HEK293T (cell line): ENCODE measurements around the gene GTF2H4.

ENCODE experiments used
- BHLHE40 ChIP-seq: fragments of 450-650 bp; IDR thresholded peaks from 2 replicates; pipeline ENCODE4 v1.6.1; 2016; ENCODE audit warnings: mild to moderate bottlenecking, moderate library complexity, borderline replicate concordance
- CTBP1 ChIP-seq: fragments of 450-650 bp; IDR thresholded peaks from 2 replicates; pipeline ENCODE4 v1.6.1; 2016; ENCODE audit warnings: borderline replicate concordance
- ELF4 ChIP-seq: fragments of 450-650 bp; IDR thresholded peaks from 2 replicates; pipeline ENCODE4 v1.6.1; 2017; ENCODE audit warnings: antibody characterized with exemption
- FOXA1 ChIP-seq: fragments of 450-650 bp; IDR thresholded peaks from 2 replicates; pipeline ENCODE4 v1.6.1; 2016; ENCODE audit warnings: mild to moderate bottlenecking
- FOXK2 ChIP-seq: fragments of 450-650 bp; IDR thresholded peaks from 2 replicates; pipeline ENCODE4 v1.6.1; 2016; ENCODE audit warnings: mild to moderate bottlenecking
- FOXM1 ChIP-seq: fragments of 450-650 bp; IDR thresholded peaks from 2 replicates; pipeline ENCODE4 v1.6.1; 2017; ENCODE audit warnings: mild to moderate bottlenecking, borderline replicate concordance
- HDGF ChIP-seq: fragments of 450-650 bp; IDR thresholded peaks from 2 replicates; pipeline ENCODE4 v1.6.1; 2017; ENCODE audit warnings: antibody characterized with exemption, borderline replicate concordance
- LEF1 ChIP-seq: fragments of 450-650 bp; IDR thresholded peaks from 2 replicates; pipeline ENCODE4 v1.6.1; 2017; ENCODE audit warnings: mild to moderate bottlenecking, borderline replicate concordance
- NFRKB ChIP-seq: fragments of 450-650 bp; IDR thresholded peaks from 2 replicates; pipeline ENCODE4 v1.6.1; 2016; ENCODE audit warnings: mild to moderate bottlenecking, moderate library complexity
- SP1 ChIP-seq: fragments of 450-650 bp; IDR thresholded peaks from 2 replicates; pipeline ENCODE4 v1.6.1; 2017
- SUZ12 ChIP-seq: fragments of 450-650 bp; IDR thresholded peaks from 2 replicates; pipeline ENCODE4 v1.6.1; 2016; ENCODE audit warnings: mild to moderate bottlenecking
- TARDBP ChIP-seq: fragments of 450-650 bp; IDR thresholded peaks from 2 replicates; pipeline ENCODE4 v1.6.1; 2016
- ZNF384 ChIP-seq: fragments of 450-650 bp; IDR thresholded peaks from 2 replicates; pipeline ENCODE4 v1.6.1; 2016
- TF ChIP-seq, protein P1 (sequence below): fragments of 450-650 bp; IDR thresholded peaks from 2 replicates; pipeline ENCODE4 v1.6.1; 2016

DNA sequence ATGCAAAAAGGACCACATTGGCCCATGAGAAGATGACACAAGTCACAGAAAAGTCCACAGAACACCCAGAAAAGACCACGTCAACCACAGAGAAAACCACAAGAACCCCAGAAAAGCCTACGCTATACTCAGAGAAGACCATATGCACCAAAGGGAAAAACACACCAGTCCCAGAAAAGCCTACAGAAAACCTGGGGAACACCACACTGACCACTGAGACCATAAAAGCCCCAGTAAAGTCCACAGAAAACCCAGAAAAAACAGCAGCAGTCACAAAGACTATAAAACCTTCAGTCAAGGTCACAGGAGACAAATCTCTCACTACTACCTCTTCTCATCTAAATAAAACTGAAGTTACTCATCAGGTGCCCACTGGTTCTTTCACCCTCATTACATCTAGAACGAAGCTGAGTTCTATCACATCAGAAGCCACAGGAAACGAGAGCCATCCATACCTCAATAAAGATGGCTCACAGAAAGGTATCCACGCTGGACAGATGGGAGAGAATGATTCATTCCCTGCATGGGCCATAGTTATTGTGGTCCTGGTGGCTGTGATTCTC, 44.0 kb downstream of the GTF2H4 start:
- TF ChIP-seq SUZ12 = no peak
- TF ChIP-seq LEF1 = no peak
- TF ChIP-seq SP1 = no peak
- no peak for TF ChIP-seq FOXM1
- no peak for TF ChIP-seq CTBP1
- no peak for TF ChIP-seq ZNF384
- no peak for TF ChIP-seq HDGF
- no peak for TF ChIP-seq TARDBP
- TF ChIP-seq ELF4 = no peak
- no peak for TF ChIP-seq BHLHE40
- no peak for TF ChIP-seq NFRKB
- no peak for TF ChIP-seq FOXK2
- TF ChIP-seq FOXA1 = no peak
- TF ChIP-seq, protein P1, sequence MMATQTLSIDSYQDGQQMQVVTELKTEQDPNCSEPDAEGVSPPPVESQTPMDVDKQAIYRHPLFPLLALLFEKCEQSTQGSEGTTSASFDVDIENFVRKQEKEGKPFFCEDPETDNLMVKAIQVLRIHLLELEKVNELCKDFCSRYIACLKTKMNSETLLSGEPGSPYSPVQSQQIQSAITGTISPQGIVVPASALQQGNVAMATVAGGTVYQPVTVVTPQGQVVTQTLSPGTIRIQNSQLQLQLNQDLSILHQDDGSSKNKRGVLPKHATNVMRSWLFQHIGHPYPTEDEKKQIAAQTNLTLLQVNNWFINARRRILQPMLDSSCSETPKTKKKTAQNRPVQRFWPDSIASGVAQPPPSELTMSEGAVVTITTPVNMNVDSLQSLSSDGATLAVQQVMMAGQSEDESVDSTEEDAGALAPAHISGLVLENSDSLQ = no peak
